A673 (cell line): ENCODE data around the gene MAPK11. TPM values are rescaled to one million over a fixed set of nuclear protein-coding genes. Genes with fewer than 3 reads are reported as not detected.
A peak's percentile ranks its signal among the peaks of the same experiment; 100 is the strongest.

Experiments
- BruUV-seq: library from RNA; stranded (reverse); fragments of 400-500 nt; replicated peaks from 2 replicates; lab custom pipeline; 2021; lab: Mats Ljungman, UMichigan
- CTCF ChIA-PET: fragments of 300-600 bp; sonication (Branson Sonifier 250); formaldehyde crosslinking; loops from one replicate; lab custom pipeline; 2022; ENCODE audit warnings: antibody characterized with exemption; lab: Charles Lee
- POLR2A ChIA-PET: fragments of 300-600 bp; sonication (Branson Sonifier 250); formaldehyde crosslinking; loops from one replicate; lab custom pipeline; 2022; ENCODE audit warnings: antibody characterized with exemption; ENCODE audit not compliant: low non-redundant PET; lab: Charles Lee
- DNase-seq: peaks from one replicate; pipeline ENCODE4 v3.0.0-alpha.2; 2015; ENCODE audit warnings: low spot score
- H3K27ac ChIP-seq: fragments of 200-600 bp; sonication (generic); 2 replicates; pipeline ENCODE4 v1.5.1; 2016; ENCODE audit warnings: mixed run types, low read depth, mild to moderate bottlenecking, mixed read lengths, antibody characterized with exemption, low read length; ENCODE audit not compliant: poor library complexity, severe bottlenecking
- H3K27me3 ChIP-seq: fragments of 200-600 bp; sonication (generic); replicated peaks from 2 replicates; pipeline ENCODE4 v1.6.1; 2017; ENCODE audit warnings: mixed run types, low read depth, mild to moderate bottlenecking, mixed read lengths, antibody characterized with exemption, low read length; ENCODE audit not compliant: insufficient read depth, poor library complexity
- H3K36me3 ChIP-seq: fragments of 200-600 bp; sonication (generic); 2 replicates; pipeline ENCODE4 v1.6.1; 2016; ENCODE audit warnings: mixed run types, mild to moderate bottlenecking, mixed read lengths, antibody characterized with exemption, low read length; ENCODE audit not compliant: insufficient read depth, poor library complexity, severe bottlenecking
- H3K4me1 ChIP-seq: fragments of 200-600 bp; sonication (generic); 2 replicates; pipeline ENCODE4 v1.6.1; 2017; ENCODE audit warnings: mixed run types, mild to moderate bottlenecking, mixed read lengths, antibody characterized with exemption, low read length; ENCODE audit not compliant: insufficient read depth, poor library complexity, severe bottlenecking
- H3K4me3 ChIP-seq: fragments of 200-600 bp; sonication (generic); 2 replicates; pipeline ENCODE4 v1.5.1; 2016; ENCODE audit warnings: low read depth, mixed run types, mild to moderate bottlenecking, mixed read lengths, low read length; ENCODE audit not compliant: poor library complexity, severe bottlenecking
- H3K9me3 ChIP-seq: fragments of 200-600 bp; sonication (generic); 2 replicates; pipeline ENCODE4 v1.6.1; 2016; ENCODE audit warnings: mixed run types, low read depth, mild to moderate bottlenecking, mixed read lengths, antibody characterized with exemption, low read length; ENCODE audit not compliant: poor library complexity, severe bottlenecking
- EZH2 ChIP-seq: fragments of 200-600 bp; sonication (generic); IDR thresholded peaks from 2 replicates; pipeline ENCODE4 v1.6.1; 2017; ENCODE audit warnings: borderline replicate concordance, low read depth, mild to moderate bottlenecking, mixed read lengths, antibody characterized with exemption, low read length; ENCODE audit not compliant: poor library complexity, severe bottlenecking
- intact Hi-C: fragments of 100-400 bp; cut with micrococcal nuclease; formaldehyde crosslinking; loops from one replicate; pipeline ENCODE4 v1.10.0; 2022; ENCODE audit not compliant: unreplicated experiment
- total RNA-seq: library from RNA; stranded (reverse); gene quantifications from 2 replicates; pipeline ENCODE4 v1.2.3, GENCODE V29; 2021
- TF ChIP-seq, protein P1 (sequence below): fragments of 300-800, 200-600 bp; sonication (generic); conservative IDR thresholded peaks from 2 replicates; pipeline ENCODE4 v1.5.1; 2017; ENCODE audit warnings: low read depth, mild to moderate bottlenecking, antibody characterized with exemption, low read length, moderate library complexity, mixed read lengths

MAPK11 gene
- total RNA-seq, 1 experiment from 2014 or later: 5.4 TPM

DNA sequence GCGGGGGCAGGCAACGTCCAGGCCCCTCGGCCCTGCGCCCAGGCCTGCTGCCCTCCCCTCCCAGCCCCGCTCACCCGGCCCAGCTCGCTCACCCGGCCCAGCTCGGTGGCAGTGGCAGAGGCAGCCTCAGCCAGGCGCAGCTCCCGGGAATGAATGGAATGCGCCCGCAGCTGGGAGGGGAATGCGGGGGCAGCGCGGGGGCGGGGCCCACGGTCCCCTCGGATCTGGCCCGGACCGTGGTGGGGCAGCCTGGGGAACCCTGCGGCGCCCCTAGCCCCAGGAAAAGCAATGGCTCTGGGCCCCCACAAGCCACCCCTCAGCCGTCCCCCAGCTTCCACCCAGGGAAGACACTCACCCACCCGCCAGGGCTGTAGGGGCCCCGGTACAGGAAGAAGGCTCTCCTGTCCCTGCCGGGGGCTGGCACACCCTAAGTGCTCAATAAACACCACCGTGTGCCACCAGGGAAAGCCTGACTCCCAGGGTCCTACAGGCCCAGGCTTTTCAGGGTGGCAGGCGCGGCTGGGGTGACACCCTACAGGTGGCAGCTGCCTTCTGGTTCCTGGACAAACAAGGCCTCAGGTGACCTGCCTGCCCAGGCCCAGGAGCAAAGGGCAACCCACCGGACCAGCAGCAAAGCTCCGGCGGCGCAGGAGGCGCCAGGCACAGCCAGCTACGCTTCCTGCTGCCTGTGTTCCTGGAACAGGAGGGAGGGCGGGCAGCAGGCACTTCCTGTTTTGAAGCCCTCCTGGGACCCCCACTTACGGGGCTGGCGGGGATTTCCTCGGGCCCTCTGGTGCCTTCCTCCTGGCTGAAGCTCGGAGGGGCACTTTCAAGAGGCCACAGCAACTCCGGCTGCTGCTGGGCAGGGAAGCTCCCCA, 23.5 kb upstream of the MAPK11 start:
- Histone ChIP-seq H3K4me1 (peaks cover 43% of the 10 kb centered on the region), H3K27me3 (no peaks in the 10 kb centered on the region), H3K4me3 (peak overlapping the region; percentile 41), H3K27ac (peak overlapping the region; percentile 93), H3K36me3 (peaks cover 28% of the 10 kb centered on the region), H3K9me3 (no peaks in the 10 kb centered on the region)
- peak; percentile 84 for DNase-seq
- BruUV-seq: no TSS peak
- TF ChIP-seq EZH2: no peak
- TF ChIP-seq, protein P1, sequence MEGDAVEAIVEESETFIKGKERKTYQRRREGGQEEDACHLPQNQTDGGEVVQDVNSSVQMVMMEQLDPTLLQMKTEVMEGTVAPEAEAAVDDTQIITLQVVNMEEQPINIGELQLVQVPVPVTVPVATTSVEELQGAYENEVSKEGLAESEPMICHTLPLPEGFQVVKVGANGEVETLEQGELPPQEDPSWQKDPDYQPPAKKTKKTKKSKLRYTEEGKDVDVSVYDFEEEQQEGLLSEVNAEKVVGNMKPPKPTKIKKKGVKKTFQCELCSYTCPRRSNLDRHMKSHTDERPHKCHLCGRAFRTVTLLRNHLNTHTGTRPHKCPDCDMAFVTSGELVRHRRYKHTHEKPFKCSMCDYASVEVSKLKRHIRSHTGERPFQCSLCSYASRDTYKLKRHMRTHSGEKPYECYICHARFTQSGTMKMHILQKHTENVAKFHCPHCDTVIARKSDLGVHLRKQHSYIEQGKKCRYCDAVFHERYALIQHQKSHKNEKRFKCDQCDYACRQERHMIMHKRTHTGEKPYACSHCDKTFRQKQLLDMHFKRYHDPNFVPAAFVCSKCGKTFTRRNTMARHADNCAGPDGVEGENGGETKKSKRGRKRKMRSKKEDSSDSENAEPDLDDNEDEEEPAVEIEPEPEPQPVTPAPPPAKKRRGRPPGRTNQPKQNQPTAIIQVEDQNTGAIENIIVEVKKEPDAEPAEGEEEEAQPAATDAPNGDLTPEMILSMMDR: no peak
- CTCF ChIA-PET: interaction anchor here (0.6 to 1.1 kb wide), 4 partner anchors 10 to 37 kb away, joined by 3 to 6 read pairs (median 5); no protein-coding TSS in a partner anchor
- POLR2A ChIA-PET: no interaction called here
- intact Hi-C loops: no loop called here

DNA sequence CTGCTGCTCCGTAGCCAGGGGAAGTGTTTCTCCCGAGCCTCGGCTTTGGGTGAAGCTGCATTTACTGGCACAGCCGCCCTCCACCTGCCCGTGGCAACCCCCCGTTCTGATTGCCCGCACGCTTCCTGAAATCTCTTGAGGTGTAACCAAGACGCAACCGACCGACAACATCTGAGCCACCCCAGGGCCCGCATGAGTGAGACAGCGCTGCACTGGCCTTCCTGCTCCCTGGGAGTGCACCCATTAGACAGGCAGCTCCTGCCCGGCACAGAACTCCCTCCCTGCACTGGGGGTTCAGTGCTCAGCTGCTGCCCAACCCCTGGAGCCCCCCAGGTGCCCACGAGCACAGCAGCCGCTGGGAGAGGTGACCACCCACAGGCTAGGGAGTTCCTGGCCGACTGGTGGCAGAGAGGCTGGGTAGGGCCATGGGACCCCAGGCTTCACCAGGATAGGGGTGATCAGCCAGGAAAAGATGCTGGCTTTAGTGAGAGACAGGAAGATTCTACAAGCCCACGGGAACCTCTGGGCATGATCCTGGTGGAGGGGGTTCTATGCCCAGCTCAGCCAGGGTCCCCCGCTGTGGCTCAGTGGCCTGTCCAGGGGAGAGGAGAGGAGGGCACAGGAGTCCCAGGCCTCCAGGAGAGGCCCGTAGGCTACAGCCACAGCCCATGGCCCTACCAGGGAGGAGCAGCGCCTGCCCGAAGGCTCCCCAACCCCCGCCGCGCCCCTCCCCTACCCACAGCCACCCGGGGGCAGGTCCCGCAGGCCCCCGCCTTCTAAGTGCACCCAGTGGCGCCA, 22.7 kb upstream of the MAPK11 start:
- Histone ChIP-seq H3K27me3 (no peaks in the 10 kb centered on the region), H3K36me3 (peaks cover 37% of the 10 kb centered on the region), H3K27ac (peak overlapping the region; percentile 93), H3K4me3 (peak overlapping the region; percentile 41), H3K9me3 (no peaks in the 10 kb centered on the region), H3K4me1 (peaks cover 37% of the 10 kb centered on the region)
- ChIA-PET CTCF (interaction anchor here (0.6 to 1.1 kb wide), 3 partner anchors 29 to 37 kb away, joined by 3 to 6 read pairs (median 5); no protein-coding TSS in a partner anchor), POLR2A (no interaction called here)
- no TSS peak for BruUV-seq
- no peak for TF ChIP-seq EZH2
- TF ChIP-seq, protein P1: no peak
- no peak for DNase-seq
- intact Hi-C loops: no loop called here

DNA sequence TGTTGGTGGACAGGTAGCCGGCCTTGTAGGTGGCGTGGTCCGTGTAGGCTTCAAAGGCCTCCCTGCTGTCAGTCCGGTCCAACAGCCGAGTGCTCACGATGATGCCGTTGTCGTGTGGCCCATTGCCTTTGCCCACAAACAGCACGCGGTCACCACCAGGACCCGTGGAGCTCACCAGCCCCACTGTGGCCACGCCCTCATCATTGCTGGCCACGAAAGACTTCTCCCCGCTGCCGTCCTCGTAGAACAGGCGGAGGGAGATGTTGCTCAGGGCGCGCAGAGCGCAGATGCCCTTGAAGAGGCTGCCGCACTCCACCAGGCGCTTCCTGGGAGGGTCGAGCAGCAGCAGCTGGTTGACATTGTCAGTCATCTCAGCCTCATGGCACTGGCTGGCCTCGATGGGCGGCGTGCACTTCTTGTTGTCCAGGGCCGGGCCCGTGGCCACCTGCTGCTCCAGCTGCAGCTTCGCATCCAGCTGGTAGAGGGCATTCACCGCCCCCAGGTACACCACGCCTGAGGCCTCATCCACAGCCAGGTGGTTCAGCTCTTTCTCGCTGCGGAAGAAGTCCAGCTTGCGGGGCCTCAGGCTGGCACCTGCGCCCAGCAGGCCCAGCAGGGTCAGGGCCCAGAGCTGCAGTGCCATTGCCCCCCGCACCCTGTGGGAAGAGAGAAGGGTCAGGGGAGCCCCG, 19.9 kb upstream of the MAPK11 start:
- intact Hi-C loops: no loop called here
- no peaks in the 10 kb centered on the region for H3K27me3 ChIP-seq
- TF ChIP-seq, protein P1: no peak
- DNase-seq: no peak
- H3K9me3 ChIP-seq: no peaks in the 10 kb centered on the region
- H3K36me3 ChIP-seq: peaks cover 60% of the 10 kb centered on the region
- ChIA-PET CTCF (no interaction called here), POLR2A (no interaction called here)
- H3K4me3 ChIP-seq: no peak overlapping the region
- H3K27ac ChIP-seq: peak overlapping the region; percentile 67
- H3K4me1 ChIP-seq: peaks cover 31% of the 10 kb centered on the region
- TSS peak; percentile 50 for BruUV-seq
